IMR-90 (cell line): Measurements from ENCODE around the gene HMX3.

Experiments
- CEBPB ChIP-seq: IDR thresholded peaks from 2 replicates; pipeline ENCODE4 v1.6.1; 2012; ENCODE audit warnings: low read depth, low read length, improper control_type of control experiment
- CHD1 ChIP-seq: IDR thresholded peaks from 2 replicates; pipeline ENCODE4 v1.6.1; 2012; ENCODE audit warnings: low read depth, low read length, improper control_type of control experiment
- FOS ChIP-seq: fragments of 150-350 bp; IDR thresholded peaks from 2 replicates; pipeline ENCODE4 v1.6.1; 2016; ENCODE audit warnings: low read depth, low read length
- MAFK ChIP-seq: IDR thresholded peaks from 2 replicates; pipeline ENCODE4 v1.6.1; 2012; ENCODE audit warnings: low read depth, low read length, improper control_type of control experiment
- MXI1 ChIP-seq: IDR thresholded peaks from 2 replicates; pipeline ENCODE4 v1.6.1; 2012; ENCODE audit warnings: low read depth, mild to moderate bottlenecking, low read length, moderate library complexity, borderline replicate concordance
- NFE2L2 ChIP-seq: fragments of 150-350 bp; IDR thresholded peaks from 2 replicates; pipeline ENCODE4 v1.6.1; 2016; ENCODE audit warnings: low read depth, mild to moderate bottlenecking, low read length
- POLR2A ChIP-seq: IDR thresholded peaks from 2 replicates; pipeline ENCODE4 v1.6.1; 2012; ENCODE audit warnings: mild to moderate bottlenecking, low read depth, low read length
- RAD21 ChIP-seq: IDR thresholded peaks from 2 replicates; pipeline ENCODE4 v1.6.1; 2012; ENCODE audit warnings: low read length, improper control_type of control experiment
- RCOR1 ChIP-seq: IDR thresholded peaks from 2 replicates; pipeline ENCODE4 v1.6.1; 2012; ENCODE audit warnings: mild to moderate bottlenecking, low read length, improper control_type of control experiment; ENCODE audit not compliant: insufficient replicate concordance
- RFX5 ChIP-seq: IDR thresholded peaks from 2 replicates; pipeline ENCODE4 v1.8.0; 2012; ENCODE audit warnings: low read depth, mild to moderate bottlenecking, low read length, moderate library complexity
- SMC3 ChIP-seq: fragments of 150-350 bp; IDR thresholded peaks from 2 replicates; pipeline ENCODE4 v1.6.1; 2016; ENCODE audit warnings: low read depth, mild to moderate bottlenecking, antibody characterized with exemption, low read length, moderate library complexity
- USF2 ChIP-seq: fragments of 150-350 bp; IDR thresholded peaks from 2 replicates; pipeline ENCODE4 v1.6.1; 2017; ENCODE audit warnings: mild to moderate bottlenecking, antibody characterized with exemption, low read length, low read depth
- TF ChIP-seq, protein P1 (sequence below): conservative IDR thresholded peaks from 2 replicates; pipeline ENCODE4 v1.5.1; 2012; ENCODE audit warnings: mild to moderate bottlenecking, low read depth, low read length, improper control_type of control experiment
- TF ChIP-seq, protein P2 (sequence below): fragments of 150-350 bp; IDR thresholded peaks from 2 replicates; pipeline ENCODE4 v1.6.1; 2016; ENCODE audit warnings: low read depth, mild to moderate bottlenecking, low read length, moderate library complexity, borderline replicate concordance

DNA sequence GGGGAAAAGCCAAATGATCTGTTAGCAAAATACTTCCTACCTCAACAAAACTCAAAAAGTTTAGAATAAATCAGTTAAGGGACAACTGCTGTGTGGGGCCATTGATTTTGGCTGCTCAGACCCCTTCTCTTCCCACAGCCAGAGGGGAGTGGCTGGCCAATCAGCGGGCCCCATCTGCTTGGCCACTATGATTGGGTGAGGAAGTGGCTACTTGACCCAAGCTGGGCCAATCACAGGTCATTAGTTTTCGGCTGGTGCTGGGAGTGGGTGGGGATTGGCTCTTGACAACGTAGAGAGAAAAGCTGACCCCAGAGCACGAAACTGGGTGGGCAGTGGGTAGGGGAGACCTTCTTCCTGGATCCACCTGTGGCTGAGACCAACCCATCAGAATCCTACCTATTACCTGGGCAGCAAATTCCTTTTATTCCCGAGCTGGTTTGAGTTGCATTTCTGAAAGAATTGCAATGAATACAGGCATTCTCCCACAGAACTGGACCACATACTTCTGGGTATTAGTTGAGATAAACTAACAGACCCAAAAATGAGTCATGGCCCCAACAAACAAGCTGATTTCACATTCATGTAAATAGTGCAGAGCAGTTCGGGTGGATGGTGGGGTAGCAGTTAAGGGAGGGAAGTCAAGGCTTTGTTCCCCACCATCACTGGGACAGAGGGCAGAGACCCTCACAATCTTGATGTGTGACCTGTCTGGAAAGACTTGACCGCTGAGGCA, 35.6 kb upstream of the HMX3 start:
- TF ChIP-seq POLR2A (no peak), MAFK (no peak), USF2 (no peak), RCOR1 (no peak), CEBPB (no peak), FOS (no peak), MXI1 (no peak), RAD21 (no peak), SMC3 (no peak), NFE2L2 (no peak), RFX5 (no peak), CHD1 (no peak)
- TF ChIP-seq, protein P1, sequence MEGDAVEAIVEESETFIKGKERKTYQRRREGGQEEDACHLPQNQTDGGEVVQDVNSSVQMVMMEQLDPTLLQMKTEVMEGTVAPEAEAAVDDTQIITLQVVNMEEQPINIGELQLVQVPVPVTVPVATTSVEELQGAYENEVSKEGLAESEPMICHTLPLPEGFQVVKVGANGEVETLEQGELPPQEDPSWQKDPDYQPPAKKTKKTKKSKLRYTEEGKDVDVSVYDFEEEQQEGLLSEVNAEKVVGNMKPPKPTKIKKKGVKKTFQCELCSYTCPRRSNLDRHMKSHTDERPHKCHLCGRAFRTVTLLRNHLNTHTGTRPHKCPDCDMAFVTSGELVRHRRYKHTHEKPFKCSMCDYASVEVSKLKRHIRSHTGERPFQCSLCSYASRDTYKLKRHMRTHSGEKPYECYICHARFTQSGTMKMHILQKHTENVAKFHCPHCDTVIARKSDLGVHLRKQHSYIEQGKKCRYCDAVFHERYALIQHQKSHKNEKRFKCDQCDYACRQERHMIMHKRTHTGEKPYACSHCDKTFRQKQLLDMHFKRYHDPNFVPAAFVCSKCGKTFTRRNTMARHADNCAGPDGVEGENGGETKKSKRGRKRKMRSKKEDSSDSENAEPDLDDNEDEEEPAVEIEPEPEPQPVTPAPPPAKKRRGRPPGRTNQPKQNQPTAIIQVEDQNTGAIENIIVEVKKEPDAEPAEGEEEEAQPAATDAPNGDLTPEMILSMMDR: no peak
- TF ChIP-seq, protein P2, sequence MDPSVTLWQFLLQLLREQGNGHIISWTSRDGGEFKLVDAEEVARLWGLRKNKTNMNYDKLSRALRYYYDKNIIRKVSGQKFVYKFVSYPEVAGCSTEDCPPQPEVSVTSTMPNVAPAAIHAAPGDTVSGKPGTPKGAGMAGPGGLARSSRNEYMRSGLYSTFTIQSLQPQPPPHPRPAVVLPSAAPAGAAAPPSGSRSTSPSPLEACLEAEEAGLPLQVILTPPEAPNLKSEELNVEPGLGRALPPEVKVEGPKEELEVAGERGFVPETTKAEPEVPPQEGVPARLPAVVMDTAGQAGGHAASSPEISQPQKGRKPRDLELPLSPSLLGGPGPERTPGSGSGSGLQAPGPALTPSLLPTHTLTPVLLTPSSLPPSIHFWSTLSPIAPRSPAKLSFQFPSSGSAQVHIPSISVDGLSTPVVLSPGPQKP: no peak
